ENCODE data around the gene SPACDR.

SPACDR gene

GRCh38 chr7:100428967-100429636 is 35.0 kb downstream of the SPACDR start:
- TF ChIP-seq SPI1 (IDR thresholded peaks at IDR 0.05; ENCODE audit: borderline replicate concordance, low read depth) (0 out of 2 replicates have a peak, but pooled peaks have one; percentile 1), GABPA (IDR thresholded peaks at IDR 0.05; ENCODE audit: low read depth) (0 out of 2 replicates have a peak, but pooled peaks have one; percentile 20), REST (IDR thresholded peaks at IDR 0.05; ENCODE audit: insufficient replicate concordance, low read depth) (peak; percentile 18), CTCF (IDR thresholded peaks at IDR 0.05; ENCODE audit: insufficient read depth, low read length) (no peak), POLR2AphosphoS5 (IDR thresholded peaks at IDR 0.05; ENCODE audit: low read depth) (peak; percentile 81; the same call in 1 of the 2 replicates)
- H3K27ac ChIP-seq (replicated peaks): peak overlapping the region; percentile 98
- peak overlapping the region; percentile 69 for H3K4me3 ChIP-seq (replicated peaks; ENCODE audit: insufficient read depth, low read length)
- no peaks in the 10 kb centered on the region for H3K27me3 ChIP-seq (ENCODE audit: insufficient read depth, poor library complexity, severe bottlenecking)
- peak; percentile 99 to 100 for DNase-seq (ENCODE audit: low read depth in 1 of 2, low spot score in 1 of 2)

GRCh38 chr7:100428199-100428966 is 35.7 kb downstream of the SPACDR start, which contains the start of gene ZCWPW1:
Gene ZCWPW1 (minus strand): TSS chr7:100428703. CDS start chr7:100420649, 8,054 bp downstream.
- TF ChIP-seq POLR2AphosphoS5 (IDR thresholded peaks at IDR 0.05; ENCODE audit: low read depth) (peak; percentile 99), GABPA (IDR thresholded peaks at IDR 0.05; ENCODE audit: low read depth) (no peak)

GRCh38 chr7:100427762-100428198 is 36.3 kb downstream of the SPACDR start:
- no peak overlapping the region for H3K4me3 ChIP-seq (replicated peaks; ENCODE audit: insufficient read depth, low read length)
- TF ChIP-seq POLR2AphosphoS5 (IDR thresholded peaks at IDR 0.05; ENCODE audit: low read depth) (no peak), REST (IDR thresholded peaks at IDR 0.05; ENCODE audit: insufficient replicate concordance, low read depth) (no peak)
- no peaks in the 10 kb centered on the region for H3K27me3 ChIP-seq (ENCODE audit: insufficient read depth, poor library complexity, severe bottlenecking)
- DNase-seq (ENCODE audit: low read depth in 1 of 2, low spot score in 1 of 2): no peak
- H3K27ac ChIP-seq (replicated peaks): peak overlapping the region; percentile 98

More at GRCh38 chr7:100428199-100428966, 35.7 kb downstream of the SPACDR start, which contains the start of gene ZCWPW1:
- peak; percentile 98 for DNase-seq (ENCODE audit: low read depth in 1 of 2, low spot score in 1 of 2)
- Histone ChIP-seq H3K27me3 (ENCODE audit: insufficient read depth, poor library complexity, severe bottlenecking) (no peaks in the 10 kb centered on the region), H3K27ac (replicated peaks) (peak within 1 kb of the TSS; percentile 98), H3K4me3 (replicated peaks; ENCODE audit: insufficient read depth, low read length) (peak within 1 kb of the TSS; percentile 69)

- no peak for TF ChIP-seq GABPA (IDR thresholded peaks at IDR 0.05; ENCODE audit: low read depth)
- DNase-seq (ENCODE audit: low read depth in 1 of 2, low spot score in 1 of 2): no peak
- Histone ChIP-seq H3K27me3 (ENCODE audit: insufficient read depth, poor library complexity, severe bottlenecking) (no peaks in the 10 kb centered on the region), H3K4me3 (replicated peaks; ENCODE audit: insufficient read depth, low read length) (no peak overlapping the region), H3K27ac (replicated peaks) (no peak overlapping the region)
Observed at GRCh38 chr7:100426516-100426915, 37.5 kb downstream of the SPACDR start.

GRCh38 chr7:100425347-100425746 is 38.7 kb downstream of the SPACDR start:
- no peaks in the 10 kb centered on the region for H3K27me3 ChIP-seq (ENCODE audit: insufficient read depth, poor library complexity, severe bottlenecking)
- no peak for DNase-seq (ENCODE audit: low read depth in 1 of 2, low spot score in 1 of 2)
- no peak for TF ChIP-seq SPI1 (IDR thresholded peaks at IDR 0.05; ENCODE audit: borderline replicate concordance, low read depth)
- no peak for TF ChIP-seq GABPA (IDR thresholded peaks at IDR 0.05; ENCODE audit: low read depth)
- TF ChIP-seq REST (IDR thresholded peaks at IDR 0.05; ENCODE audit: insufficient replicate concordance, low read depth): no peak
- TF ChIP-seq CTCF (IDR thresholded peaks at IDR 0.05; ENCODE audit: insufficient read depth, low read length): no peak
- no peak for TF ChIP-seq POLR2AphosphoS5 (IDR thresholded peaks at IDR 0.05; ENCODE audit: low read depth)
- no peak overlapping the region for H3K4me3 ChIP-seq (replicated peaks; ENCODE audit: insufficient read depth, low read length)
- H3K27ac ChIP-seq (replicated peaks): no peak overlapping the region
